Activated naive CD4-positive, alpha-beta T cell treated with anti-CD3 and anti-CD28 coated beads, Interleukin-2, amount 10 ng/mL, durations not matched to agents 7 days and 5 days (primary cell): Measurements from ENCODE around the gene ZNF574.

Source experiments
- CTCF ChIA-PET: fragments of 350-600 bp; sonication (Branson Sonifier 250); formaldehyde crosslinking; loops from one replicate; lab custom pipeline; 2021; ENCODE audit warnings: antibody characterized with exemption; lab: Charles Lee
- DNase-seq: peaks from one replicate; pipeline ENCODE4 v3.0.0-alpha.2; 2020
- H3K27ac Mint-ChIP-seq: one replicate; pipeline ENCODE4 v1.8.0; 2021; ENCODE audit warnings: mild to moderate bottlenecking, moderate library complexity, mixed read lengths
- H3K27me3 Mint-ChIP-seq: one replicate; pipeline ENCODE4 v1.8.0; 2021; ENCODE audit warnings: mild to moderate bottlenecking, mixed read lengths
- H3K36me3 Mint-ChIP-seq: one replicate; pipeline ENCODE4 v1.8.0; 2021; ENCODE audit warnings: mixed read lengths
- H3K4me1 Mint-ChIP-seq: one replicate; pipeline ENCODE4 v1.8.0; 2021; ENCODE audit warnings: mixed read lengths
- H3K4me3 Mint-ChIP-seq: one replicate; pipeline ENCODE4 v1.8.0; 2021; ENCODE audit warnings: mild to moderate bottlenecking, moderate library complexity, mixed read lengths
- H3K9me3 Mint-ChIP-seq: one replicate; pipeline ENCODE4 v1.8.0; 2021; ENCODE audit warnings: mixed read lengths

The ZNF574 gene

DNA sequence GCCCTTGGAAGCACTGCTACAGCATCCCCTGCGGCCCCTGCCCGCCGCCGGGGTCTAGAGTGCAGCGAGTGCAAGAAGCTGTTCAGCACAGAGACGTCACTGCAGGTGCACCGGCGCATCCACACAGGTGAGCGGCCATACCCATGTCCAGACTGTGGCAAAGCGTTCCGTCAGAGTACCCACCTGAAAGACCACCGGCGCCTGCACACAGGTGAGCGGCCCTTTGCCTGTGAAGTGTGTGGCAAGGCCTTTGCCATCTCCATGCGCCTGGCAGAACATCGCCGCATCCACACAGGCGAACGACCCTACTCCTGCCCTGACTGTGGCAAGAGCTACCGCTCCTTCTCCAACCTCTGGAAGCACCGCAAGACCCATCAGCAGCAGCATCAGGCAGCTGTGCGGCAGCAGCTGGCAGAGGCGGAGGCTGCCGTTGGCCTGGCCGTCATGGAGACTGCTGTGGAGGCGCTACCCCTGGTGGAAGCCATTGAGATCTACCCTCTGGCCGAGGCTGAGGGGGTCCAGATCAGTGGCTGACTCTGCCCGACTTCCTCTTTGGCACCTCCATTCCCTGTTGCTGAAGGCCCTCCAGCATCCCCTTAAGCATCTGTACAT, 4.9 kb downstream of the ZNF574 start:
- Mint-ChIP-seq H3K36me3 (peaks cover 38% of the 10 kb centered on the region), H3K27me3 (no peaks in the 10 kb centered on the region), H3K9me3 (no peaks in the 10 kb centered on the region), H3K27ac (no peak overlapping the region), H3K4me1 (peaks cover 25% of the 10 kb centered on the region), H3K4me3 (no peak overlapping the region)
- CTCF ChIA-PET, result no interaction called here
- no peak for DNase-seq

DNA sequence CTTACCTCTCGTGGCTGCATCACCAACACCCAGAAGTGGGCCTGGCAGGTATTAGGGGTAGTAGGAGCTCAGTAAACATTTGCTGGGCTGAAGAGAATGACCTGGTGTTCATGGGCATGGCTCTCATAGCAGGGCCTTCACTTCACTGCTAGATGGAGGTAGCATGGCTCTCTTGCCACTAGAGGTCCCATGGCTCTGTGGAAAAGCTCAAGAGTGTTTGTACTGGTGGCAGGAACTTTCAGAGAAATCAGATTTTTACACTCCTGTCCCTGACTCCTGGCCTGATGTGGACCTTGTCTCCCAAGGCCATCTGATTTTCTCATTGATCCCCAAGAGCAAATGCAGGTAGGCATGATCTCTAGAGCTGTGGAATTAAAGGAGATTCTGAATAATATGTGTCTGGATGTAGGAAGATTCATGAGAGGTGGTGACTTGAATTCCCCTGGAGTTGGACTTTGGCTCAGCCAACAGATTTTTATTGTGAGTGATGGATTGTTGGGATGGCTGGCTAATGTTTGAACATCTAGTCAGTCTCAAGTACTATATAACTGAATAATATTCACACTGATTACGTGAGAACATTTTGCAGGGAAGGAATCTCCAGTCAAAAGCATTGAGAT, 5.7 kb downstream of the ZNF574 start:
- Mint-ChIP-seq H3K4me3 (no peak overlapping the region), H3K36me3 (peaks cover 36% of the 10 kb centered on the region)

DNA sequence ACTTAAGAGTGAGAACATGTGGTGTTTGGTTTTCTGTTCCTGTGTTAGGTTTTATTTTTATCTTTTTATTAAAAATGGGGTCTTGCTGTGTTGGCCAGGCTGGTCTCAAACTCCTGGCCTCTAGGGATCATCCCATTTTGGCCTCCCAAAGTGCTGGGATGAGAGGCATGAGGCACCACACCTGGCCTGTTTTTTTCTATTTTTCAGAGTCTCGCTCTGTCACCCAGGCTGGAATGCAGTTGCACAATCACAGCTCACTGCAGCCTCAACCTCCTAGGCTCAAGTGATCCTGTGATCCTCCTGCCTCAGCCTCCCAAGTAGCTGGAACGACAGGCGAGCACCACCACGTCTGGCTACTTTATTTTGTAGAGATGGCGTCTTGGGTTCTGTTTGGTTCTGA, 7.6 kb downstream of the ZNF574 start:
- Mint-ChIP-seq H3K4me1 (peaks cover 8% of the 10 kb centered on the region), H3K27ac (no peak overlapping the region)

More for the DNA sequence above, 5.7 kb downstream of the ZNF574 start:
- H3K9me3 Mint-ChIP-seq, result no peaks in the 10 kb centered on the region
- CTCF ChIA-PET, result interaction anchor here (0.7 kb wide), 1 partner anchor 10 kb away, joined by 3 read pairs; no protein-coding TSS in a partner anchor
- H3K4me1 Mint-ChIP-seq, result peaks cover 21% of the 10 kb centered on the region
- DNase-seq, result peak; percentile 35
- peak overlapping the region; percentile 61 for H3K27ac Mint-ChIP-seq
- no peaks in the 10 kb centered on the region for H3K27me3 Mint-ChIP-seq

DNA sequence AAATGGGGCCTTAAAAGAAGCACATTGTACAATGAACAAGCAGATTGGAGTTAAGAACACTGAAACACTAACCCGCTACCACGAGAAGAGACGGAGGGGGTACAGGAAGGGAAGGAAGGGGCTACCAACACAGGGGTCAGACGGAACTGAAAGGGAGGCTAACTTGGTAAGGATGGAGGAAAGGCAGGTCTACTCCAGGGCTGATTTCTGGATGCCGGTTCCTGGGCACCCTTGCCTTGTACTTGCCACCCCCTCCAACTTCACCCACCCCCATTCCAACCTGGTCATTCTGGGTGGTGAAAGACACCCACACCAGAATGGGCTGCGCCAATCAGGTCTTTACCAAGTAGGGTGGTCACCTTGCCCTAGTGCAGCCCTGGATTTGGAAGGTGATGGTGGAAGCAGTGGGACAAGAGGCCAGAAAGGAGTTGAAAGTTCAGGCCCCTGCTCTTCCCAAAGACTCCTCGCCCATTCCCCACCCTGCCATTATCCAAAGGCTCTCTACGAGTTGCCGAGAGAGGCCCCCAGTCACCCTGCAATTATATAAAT, 10.3 kb downstream of the ZNF574 start:
- no peaks in the 10 kb centered on the region for H3K9me3 Mint-ChIP-seq
- H3K36me3 Mint-ChIP-seq, result peaks cover 14% of the 10 kb centered on the region
- CTCF ChIA-PET, result no interaction called here
- no peak overlapping the region for H3K4me3 Mint-ChIP-seq
- peaks cover 35% of the 10 kb centered on the region for H3K4me1 Mint-ChIP-seq
- DNase-seq, result no peak
- H3K27ac Mint-ChIP-seq, result no peak overlapping the region
- H3K27me3 Mint-ChIP-seq, result peaks cover 6% of the 10 kb centered on the region

More for the DNA sequence above, 7.6 kb downstream of the ZNF574 start:
- peaks cover 23% of the 10 kb centered on the region for H3K36me3 Mint-ChIP-seq
- no peak overlapping the region for H3K4me3 Mint-ChIP-seq
- CTCF ChIA-PET, result interaction anchor here (0.7 kb wide), 1 partner anchor 19 kb away, joined by 3 read pairs; no protein-coding TSS in a partner anchor
- no peak for DNase-seq
- no peaks in the 10 kb centered on the region for H3K9me3 Mint-ChIP-seq
- no peaks in the 10 kb centered on the region for H3K27me3 Mint-ChIP-seq

DNA sequence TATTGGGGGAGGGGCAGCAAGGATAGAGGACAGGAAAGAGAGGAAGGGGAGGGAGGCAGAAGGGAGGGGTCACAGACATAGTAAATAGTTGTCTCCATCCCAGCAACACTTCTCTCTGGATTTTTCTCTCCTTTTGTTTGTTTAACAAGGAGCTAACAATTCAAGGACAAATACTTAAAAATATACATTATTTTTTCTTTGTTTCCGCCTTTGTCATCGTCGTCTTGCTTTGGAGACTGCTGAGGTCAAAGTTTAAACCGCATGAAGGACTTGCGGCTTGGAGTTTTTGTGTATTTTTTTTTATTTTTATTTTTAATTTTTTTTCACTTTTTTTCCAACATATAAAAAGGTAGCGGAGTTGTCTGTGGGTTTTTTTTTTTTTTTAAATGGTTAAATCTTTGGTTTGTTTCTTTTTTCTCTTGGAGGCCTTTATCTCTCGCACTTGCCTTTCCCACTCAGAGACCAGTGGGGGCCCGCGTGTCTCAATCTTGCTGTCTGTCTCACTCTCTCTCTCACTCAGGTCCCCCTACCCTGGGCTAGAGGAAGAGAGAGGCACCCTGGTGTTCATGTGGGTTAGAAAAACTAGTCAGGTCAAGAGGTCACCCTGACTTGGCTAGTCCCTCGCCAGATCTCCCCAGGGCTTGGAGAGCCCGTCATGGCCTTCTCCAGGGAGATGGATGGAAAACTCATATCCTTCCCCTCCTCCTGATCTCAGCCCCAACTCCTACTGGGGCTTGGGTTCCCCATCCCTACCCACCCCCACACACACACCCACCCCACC, 11.0 kb downstream of the ZNF574 start:
- CTCF ChIA-PET, result no interaction called here
- no peak for DNase-seq
- Mint-ChIP-seq H3K36me3 (peaks cover 7% of the 10 kb centered on the region), H3K27me3 (peaks cover 6% of the 10 kb centered on the region), H3K27ac (no peak overlapping the region), H3K9me3 (no peaks in the 10 kb centered on the region), H3K4me3 (no peak overlapping the region), H3K4me1 (peaks cover 36% of the 10 kb centered on the region)

DNA sequence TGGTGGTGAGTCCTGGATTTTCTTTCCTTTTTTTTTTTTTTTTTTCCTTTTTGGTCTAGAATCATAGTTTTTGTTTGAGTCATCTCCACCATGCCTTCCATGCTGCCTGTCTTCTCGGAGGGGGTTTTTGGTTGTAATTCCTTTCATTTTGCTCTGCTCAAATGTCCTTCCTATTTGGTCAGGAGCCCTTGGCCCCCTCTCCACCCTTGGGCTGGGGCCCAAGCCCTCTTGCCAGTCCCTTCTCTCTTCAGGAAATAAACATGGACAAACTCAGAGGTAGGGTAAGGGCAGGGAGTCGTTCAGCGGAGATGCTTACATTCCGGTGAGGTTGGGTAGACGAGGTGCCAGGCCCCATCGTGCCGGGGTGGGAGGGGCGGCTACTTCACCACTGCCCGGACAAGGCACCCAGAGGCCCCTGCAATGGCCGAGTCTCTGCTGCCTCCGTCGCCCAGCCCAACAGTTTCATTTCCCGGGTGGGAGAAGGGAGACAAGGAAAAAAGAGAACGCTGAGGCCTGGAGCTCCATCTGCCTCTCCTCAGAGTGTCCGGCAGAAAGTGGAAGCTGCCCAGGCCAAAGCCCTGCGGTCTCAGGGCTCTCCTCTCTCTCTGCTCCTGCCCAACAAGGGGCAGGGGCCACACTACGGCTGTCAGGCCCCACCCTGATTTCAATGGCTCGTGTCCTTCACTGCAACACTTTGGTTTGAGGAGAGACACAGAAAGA, 12.7 kb downstream of the ZNF574 start:
- Mint-ChIP-seq H3K27ac (no peak overlapping the region), H3K36me3 (peaks cover 10% of the 10 kb centered on the region), H3K4me3 (no peak overlapping the region), H3K27me3 (peaks cover 6% of the 10 kb centered on the region), H3K9me3 (no peaks in the 10 kb centered on the region), H3K4me1 (peaks cover 41% of the 10 kb centered on the region)
- CTCF ChIA-PET, result no interaction called here
- DNase-seq, result no peak

DNA sequence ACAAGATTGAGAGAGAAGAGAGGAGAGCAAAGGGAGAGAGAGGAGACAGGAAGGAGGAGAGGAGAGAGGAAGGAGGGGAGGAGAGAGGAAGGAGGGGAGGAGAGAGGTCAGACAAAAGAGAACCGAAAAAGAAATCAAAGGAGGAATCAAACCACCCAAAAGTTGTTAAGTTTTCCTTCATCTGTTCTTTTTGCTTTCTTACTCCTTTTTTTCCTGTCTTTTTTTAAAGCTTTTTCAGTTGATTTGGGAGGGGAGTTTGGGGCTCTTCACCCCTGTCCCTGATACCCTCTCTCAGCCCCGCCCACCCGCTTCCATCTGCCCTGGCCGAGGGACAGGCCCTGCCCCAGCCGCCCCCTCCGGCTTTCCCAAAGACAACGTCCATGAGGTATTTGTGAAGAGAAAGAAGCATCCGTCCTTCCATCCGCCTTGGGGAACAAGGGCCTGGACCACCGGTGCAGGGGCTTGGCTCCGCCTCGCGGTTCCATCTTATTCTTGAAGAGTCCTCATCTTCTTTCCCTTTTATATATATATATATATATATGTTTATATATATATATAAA, 13.3 kb downstream of the ZNF574 start:
- no peaks in the 10 kb centered on the region for H3K9me3 Mint-ChIP-seq
- H3K27me3 Mint-ChIP-seq, result peaks cover 6% of the 10 kb centered on the region
- CTCF ChIA-PET, result no interaction called here
- peaks cover 41% of the 10 kb centered on the region for H3K4me1 Mint-ChIP-seq
- H3K36me3 Mint-ChIP-seq, result peaks cover 10% of the 10 kb centered on the region
- H3K4me3 Mint-ChIP-seq, result no peak overlapping the region
- no peak overlapping the region for H3K27ac Mint-ChIP-seq
- no peak for DNase-seq

DNA sequence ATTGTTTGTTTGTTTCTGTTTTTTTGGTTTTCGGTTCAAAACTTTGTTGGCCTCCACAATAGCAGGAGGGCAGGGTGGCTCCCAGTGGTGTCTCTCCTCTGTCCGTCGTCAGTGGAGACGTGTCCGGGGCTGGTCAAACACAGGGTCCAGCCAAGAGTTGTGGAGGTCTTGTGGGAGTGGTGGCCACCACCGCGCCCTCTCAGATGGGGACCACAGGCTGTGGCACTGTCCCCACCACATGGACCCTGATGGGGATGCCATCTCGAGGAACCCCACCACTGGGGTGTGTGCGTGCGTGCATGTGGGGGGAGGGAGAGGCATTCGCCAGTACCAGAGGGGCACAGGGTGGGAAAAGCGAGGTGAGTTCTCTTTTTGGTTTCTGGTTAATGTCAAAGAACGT, 13.8 kb downstream of the ZNF574 start:
- CTCF ChIA-PET, result interaction anchor here (1.5 kb wide), 1 partner anchor 19 kb away, joined by 5 read pairs; no protein-coding TSS in a partner anchor

DNA sequence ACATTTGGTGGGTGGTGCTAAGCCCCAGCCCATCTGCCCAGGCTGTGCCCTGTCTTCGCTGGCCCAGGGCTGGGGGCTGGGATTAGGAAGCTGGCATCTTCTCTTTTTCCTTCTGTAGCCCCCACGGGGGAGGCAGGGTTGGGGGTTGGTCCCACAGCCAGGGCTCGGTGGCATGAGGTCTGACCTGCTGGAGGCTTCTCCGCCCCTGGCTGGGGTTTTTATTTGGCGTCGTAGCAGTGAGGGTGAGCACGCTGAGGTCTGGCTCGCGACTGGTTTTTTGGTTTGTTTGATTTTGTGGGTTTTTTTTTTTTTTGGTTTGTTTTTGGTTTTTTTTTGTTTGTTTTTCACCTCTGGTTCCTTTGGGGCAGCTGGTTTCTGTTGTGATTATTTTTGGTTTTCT, 14.7 kb downstream of the ZNF574 start:
- Mint-ChIP-seq H3K4me1 (peaks cover 41% of the 10 kb centered on the region), H3K36me3 (peaks cover 14% of the 10 kb centered on the region), H3K9me3 (no peaks in the 10 kb centered on the region), H3K27ac (peak overlapping the region; percentile 82), H3K4me3 (no peak overlapping the region), H3K27me3 (peaks cover 6% of the 10 kb centered on the region)
- CTCF ChIA-PET, result interaction anchor here (0.7 to 1.5 kb wide), 2 partner anchors 18 to 20 kb away, joined by 3 to 5 read pairs; no protein-coding TSS in a partner anchor
- DNase-seq, result peak; percentile 40

More for the DNA sequence above, 13.8 kb downstream of the ZNF574 start:
- DNase-seq, result no peak
- Mint-ChIP-seq H3K4me1 (peaks cover 41% of the 10 kb centered on the region), H3K36me3 (peaks cover 11% of the 10 kb centered on the region), H3K4me3 (no peak overlapping the region), H3K27ac (peak overlapping the region; percentile 11), H3K27me3 (peaks cover 6% of the 10 kb centered on the region), H3K9me3 (no peaks in the 10 kb centered on the region)

DNA sequence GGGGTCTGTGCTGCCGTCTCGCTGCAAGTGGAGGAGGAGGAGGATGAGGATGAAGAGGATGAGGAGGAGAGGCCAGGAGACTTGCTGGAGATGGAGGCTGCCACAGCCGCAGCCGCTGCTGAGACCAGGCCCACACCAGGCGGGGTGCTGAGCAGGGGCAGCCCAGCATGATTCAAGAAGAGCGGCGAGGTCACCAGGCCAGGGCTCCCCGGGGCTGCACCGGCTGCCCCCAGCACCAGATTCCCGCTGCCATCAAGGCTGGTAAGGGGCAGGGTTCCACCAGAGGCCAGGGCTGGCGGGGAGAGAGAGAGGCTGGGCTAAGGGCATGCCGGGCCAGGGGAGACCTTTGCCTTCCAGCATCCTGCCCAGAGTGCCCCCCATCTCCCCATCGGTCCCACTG, 15.3 kb downstream of the ZNF574 start:
- CTCF ChIA-PET, result interaction anchor here (0.6 to 1.5 kb wide), 2 partner anchors 17 to 49 kb away, joined by 3 to 5 read pairs; no protein-coding TSS in a partner anchor
- Mint-ChIP-seq H3K27me3 (peaks cover 6% of the 10 kb centered on the region), H3K9me3 (no peaks in the 10 kb centered on the region), H3K27ac (peak overlapping the region; percentile 82), H3K4me1 (peaks cover 41% of the 10 kb centered on the region), H3K36me3 (peaks cover 14% of the 10 kb centered on the region), H3K4me3 (no peak overlapping the region)
- no peak for DNase-seq

DNA sequence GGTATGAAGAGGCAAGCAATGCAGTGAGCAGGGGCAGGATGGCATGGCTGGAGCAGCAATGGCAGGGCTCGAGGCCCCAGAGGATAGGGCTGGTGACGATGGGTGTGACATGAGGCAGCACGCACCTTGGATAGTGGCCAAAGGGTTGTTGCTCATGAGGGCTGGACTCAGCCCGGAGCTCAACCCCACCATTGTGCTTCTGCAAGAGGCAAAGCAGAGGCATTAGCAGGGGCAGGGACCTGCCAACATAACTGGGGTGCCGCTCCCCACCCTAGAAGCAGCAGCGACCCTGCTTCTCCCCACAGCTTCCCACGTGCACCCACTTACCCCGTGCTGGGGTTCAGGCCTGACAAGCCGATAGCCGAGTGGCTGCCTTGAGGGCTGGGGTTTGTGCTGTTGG, 15.8 kb downstream of the ZNF574 start:
- Mint-ChIP-seq H3K4me1 (peaks cover 41% of the 10 kb centered on the region), H3K27ac (no peak overlapping the region), H3K36me3 (peaks cover 14% of the 10 kb centered on the region)

DNA sequence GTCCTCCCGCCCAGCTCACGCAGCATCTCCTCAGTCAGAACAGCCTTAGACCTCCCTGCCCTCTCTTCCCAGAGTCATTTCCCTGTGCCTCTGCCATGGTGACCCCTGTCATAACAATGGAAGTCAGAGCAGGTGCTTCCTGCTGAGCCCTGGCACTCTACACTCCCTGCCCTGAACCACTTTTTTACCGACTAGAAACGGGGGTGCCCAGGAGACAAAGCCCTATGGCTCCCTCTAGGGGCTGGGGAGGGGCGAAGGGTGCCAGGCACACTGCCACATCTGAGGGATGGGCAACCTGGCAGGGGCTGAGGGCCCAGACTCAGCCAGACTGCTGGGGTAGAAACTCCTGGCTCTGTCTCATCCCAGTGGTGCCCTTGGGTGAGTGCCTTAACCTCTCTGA, 16.4 kb downstream of the ZNF574 start:
- Mint-ChIP-seq H3K4me1 (peaks cover 41% of the 10 kb centered on the region), H3K9me3 (no peaks in the 10 kb centered on the region), H3K27me3 (peaks cover 6% of the 10 kb centered on the region), H3K36me3 (peaks cover 14% of the 10 kb centered on the region), H3K4me3 (no peak overlapping the region), H3K27ac (peak overlapping the region; percentile 73)
- DNase-seq, result peak; percentile 76
- CTCF ChIA-PET, result interaction anchor here (0.6 to 1.1 kb wide), 6 partner anchors 9 to 134 kb away, joined by 3 to 4 read pairs (median 3); partner anchors contain the start of genes POU2F2 and RABAC1

More for the DNA sequence above, 15.8 kb downstream of the ZNF574 start:
- Mint-ChIP-seq H3K9me3 (no peaks in the 10 kb centered on the region), H3K4me3 (no peak overlapping the region), H3K27me3 (peaks cover 6% of the 10 kb centered on the region)
- CTCF ChIA-PET, result interaction anchor here (0.6 to 1.0 kb wide), 6 partner anchors 10 to 93 kb away, joined by 3 to 4 read pairs (median 3); partner anchors contain the start of gene POU2F2
- no peak for DNase-seq

DNA sequence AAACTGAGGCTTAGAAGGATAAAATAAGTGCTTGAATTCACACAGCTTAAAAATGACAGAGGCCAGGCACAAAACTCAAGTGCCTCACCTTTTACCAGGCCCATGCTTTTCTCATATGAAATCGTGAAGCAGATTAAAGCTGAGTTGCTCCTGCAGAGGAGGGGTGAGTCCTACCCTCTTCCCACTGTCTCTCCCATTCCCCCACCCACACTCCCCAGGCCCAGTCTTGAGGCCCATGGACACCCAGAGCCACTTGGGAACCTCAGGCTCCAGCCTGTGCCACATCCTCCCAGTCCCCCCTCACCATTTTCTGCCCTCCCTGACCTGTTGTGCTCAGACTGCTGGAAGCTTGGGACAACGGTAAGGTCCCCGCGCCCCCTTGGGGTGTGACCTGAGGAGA, 17.5 kb downstream of the ZNF574 start:
- Mint-ChIP-seq H3K4me1 (peaks cover 37% of the 10 kb centered on the region), H3K9me3 (no peaks in the 10 kb centered on the region), H3K27me3 (peaks cover 6% of the 10 kb centered on the region), H3K27ac (no peak overlapping the region), H3K36me3 (peaks cover 17% of the 10 kb centered on the region), H3K4me3 (no peak overlapping the region)
- DNase-seq, result no peak
- CTCF ChIA-PET, result interaction anchor here (1.1 to 1.9 kb wide), 4 partner anchors 15 to 347 kb away, joined by 3 to 4 read pairs (median 3); partner anchors contain the start of gene RABAC1
